ENCODE data around the gene RNU1-4. TPM values are rescaled to one million over a fixed set of nuclear protein-coding genes. Genes with fewer than 3 reads are reported as not detected.

RNU1-4 gene
- polyA plus RNA-seq, 1 donor from 2014 or later, result not detected

DNA sequence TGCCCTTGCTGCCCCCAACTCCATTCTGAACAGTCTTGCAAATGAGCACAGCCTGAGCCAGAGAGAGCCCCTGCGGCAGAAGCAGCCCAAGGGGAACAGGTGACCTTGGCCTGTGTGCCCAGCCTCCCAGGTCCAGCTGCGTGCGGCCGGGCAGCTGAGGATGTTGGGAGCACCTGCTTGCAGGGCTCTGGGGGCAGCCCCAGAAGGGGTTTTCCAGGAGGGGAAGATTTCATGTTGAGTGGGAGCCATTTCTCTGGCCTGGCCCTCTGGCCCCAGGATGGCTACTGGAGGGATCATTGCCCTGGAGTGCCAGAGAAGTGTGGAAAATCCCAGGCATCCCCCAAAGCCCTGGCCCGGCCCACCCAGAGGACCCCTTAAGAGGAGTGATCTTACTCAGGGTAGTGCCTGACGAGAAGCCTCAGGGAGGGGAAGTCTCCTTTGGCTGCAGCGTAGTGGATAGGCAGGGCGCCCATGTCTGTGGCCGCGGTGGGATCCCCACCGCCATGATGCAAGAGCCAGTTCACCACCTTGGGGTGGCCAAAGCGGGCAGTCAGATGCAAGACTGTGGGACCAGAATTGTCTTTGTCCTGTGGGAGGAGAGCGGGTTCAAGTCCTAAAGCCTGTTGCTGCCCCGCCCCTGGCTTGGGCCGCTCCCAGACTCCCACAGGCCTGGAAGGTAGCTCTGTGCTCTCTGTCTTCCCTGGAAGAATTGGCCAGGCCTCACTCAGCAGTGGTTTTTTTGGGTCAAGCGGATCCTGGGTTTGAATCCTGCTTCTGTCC lies 20.6 kb upstream of the RNU1-4 start:
- TF ChIP-seq, protein P1, sequence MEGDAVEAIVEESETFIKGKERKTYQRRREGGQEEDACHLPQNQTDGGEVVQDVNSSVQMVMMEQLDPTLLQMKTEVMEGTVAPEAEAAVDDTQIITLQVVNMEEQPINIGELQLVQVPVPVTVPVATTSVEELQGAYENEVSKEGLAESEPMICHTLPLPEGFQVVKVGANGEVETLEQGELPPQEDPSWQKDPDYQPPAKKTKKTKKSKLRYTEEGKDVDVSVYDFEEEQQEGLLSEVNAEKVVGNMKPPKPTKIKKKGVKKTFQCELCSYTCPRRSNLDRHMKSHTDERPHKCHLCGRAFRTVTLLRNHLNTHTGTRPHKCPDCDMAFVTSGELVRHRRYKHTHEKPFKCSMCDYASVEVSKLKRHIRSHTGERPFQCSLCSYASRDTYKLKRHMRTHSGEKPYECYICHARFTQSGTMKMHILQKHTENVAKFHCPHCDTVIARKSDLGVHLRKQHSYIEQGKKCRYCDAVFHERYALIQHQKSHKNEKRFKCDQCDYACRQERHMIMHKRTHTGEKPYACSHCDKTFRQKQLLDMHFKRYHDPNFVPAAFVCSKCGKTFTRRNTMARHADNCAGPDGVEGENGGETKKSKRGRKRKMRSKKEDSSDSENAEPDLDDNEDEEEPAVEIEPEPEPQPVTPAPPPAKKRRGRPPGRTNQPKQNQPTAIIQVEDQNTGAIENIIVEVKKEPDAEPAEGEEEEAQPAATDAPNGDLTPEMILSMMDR (IDR thresholded peaks at IDR 0.05; ENCODE audit: poor library complexity, severe bottlenecking), result no peak
- no peak for TF ChIP-seq EZH2 (IDR thresholded peaks at IDR 0.05; ENCODE audit: borderline replicate concordance, insufficient read depth, low read length, poor library complexity, severe bottlenecking)
- H3K9ac ChIP-seq (ENCODE audit: low read length), result no peak overlapping the region
- no peaks in the 10 kb centered on the region for H3K9me2 ChIP-seq (ENCODE audit: insufficient read depth, low read length)
- H3F3A ChIP-seq (ENCODE audit: insufficient read depth, low read length, poor library complexity, severe bottlenecking), result no peaks in the 10 kb centered on the region
- H3K4me2 ChIP-seq (ENCODE audit: low read length), result no peak overlapping the region
- no peak overlapping the region for H3K4me3 ChIP-seq (ENCODE audit: low read length)
- no peaks in the 10 kb centered on the region for H3K9me3 ChIP-seq (ENCODE audit: low read length)
- no peaks in the 10 kb centered on the region for H3K27me3 ChIP-seq (ENCODE audit: insufficient read depth, low read depth, low read length)
- no peaks in the 10 kb centered on the region for H4K20me1 ChIP-seq (ENCODE audit: insufficient read depth)
- no peaks in the 10 kb centered on the region for H3K79me2 ChIP-seq (replicated peaks; ENCODE audit: insufficient read depth, low read length)
- no peak overlapping the region for H3K27ac ChIP-seq (ENCODE audit: low read length)
- H2AFZ ChIP-seq (ENCODE audit: low read depth, low read length), result no peak overlapping the region
- no peaks in the 10 kb centered on the region for H3K36me3 ChIP-seq (ENCODE audit: insufficient read depth, low read length)

DNA sequence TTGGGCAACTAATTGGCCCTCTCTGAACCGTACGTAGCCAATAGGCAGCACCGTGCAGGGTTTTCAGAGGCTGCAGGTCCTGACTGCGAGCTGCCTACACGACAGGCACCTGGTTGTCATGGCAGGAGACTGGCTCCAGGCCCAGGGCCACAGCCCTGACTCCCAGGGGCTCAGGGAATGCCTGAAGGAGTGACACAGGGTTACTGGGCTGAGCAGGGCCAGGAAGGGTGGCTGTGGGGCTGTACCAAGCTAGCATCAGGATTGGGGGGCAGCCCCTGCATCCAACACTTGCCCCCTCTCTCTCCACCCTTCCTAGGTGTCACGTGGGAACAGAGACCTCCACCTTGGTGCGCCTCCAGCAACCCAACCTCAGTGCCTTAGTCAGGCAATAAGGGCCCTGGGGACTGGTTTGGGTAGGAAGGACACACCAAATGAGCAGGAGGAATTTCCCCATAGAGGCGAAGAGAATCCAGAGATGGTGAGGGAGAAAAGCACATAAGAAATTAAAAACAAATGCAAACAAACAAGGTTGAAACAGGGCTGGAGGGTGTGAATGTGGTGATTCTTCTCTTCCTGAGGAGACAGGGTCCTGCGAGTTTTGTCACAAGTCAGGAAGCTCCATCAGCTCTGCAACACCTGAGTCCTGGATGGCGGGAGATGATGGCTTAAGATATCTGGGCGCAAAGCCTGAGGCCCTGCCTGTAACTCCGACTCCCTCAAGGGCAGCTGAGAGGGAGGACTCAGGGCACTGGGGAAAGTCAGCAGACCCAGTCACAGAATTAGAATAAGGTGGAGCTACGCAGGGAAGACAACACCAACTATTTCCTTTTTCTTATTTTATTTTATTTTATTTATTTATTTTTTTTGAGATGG lies 19.7 kb upstream of the RNU1-4 start:
- Histone ChIP-seq H3F3A (ENCODE audit: insufficient read depth, low read length, poor library complexity, severe bottlenecking) (no peaks in the 10 kb centered on the region), H4K20me1 (ENCODE audit: insufficient read depth) (no peaks in the 10 kb centered on the region), H2AFZ (ENCODE audit: low read depth, low read length) (no peak overlapping the region), H3K27me3 (ENCODE audit: insufficient read depth, low read depth, low read length) (no peaks in the 10 kb centered on the region), H3K9ac (ENCODE audit: low read length) (no peak overlapping the region), H3K27ac (ENCODE audit: low read length) (no peak overlapping the region), H3K4me2 (ENCODE audit: low read length) (no peak overlapping the region), H3K36me3 (ENCODE audit: insufficient read depth, low read length) (no peaks in the 10 kb centered on the region), H3K9me2 (ENCODE audit: insufficient read depth, low read length) (no peaks in the 10 kb centered on the region), H3K9me3 (ENCODE audit: low read length) (no peaks in the 10 kb centered on the region), H3K4me3 (ENCODE audit: low read length) (no peak overlapping the region), H3K79me2 (replicated peaks; ENCODE audit: insufficient read depth, low read length) (no peaks in the 10 kb centered on the region)
- TF ChIP-seq EZH2 (IDR thresholded peaks at IDR 0.05; ENCODE audit: borderline replicate concordance, insufficient read depth, low read length, poor library complexity, severe bottlenecking) (no peak), EP300 (conservative IDR thresholded peaks at IDR 0.05; ENCODE audit: poor library complexity, severe bottlenecking) (no peak), SMC3 (conservative IDR thresholded peaks at IDR 0.05; ENCODE audit: poor library complexity) (no peak), RAD21 (conservative IDR thresholded peaks at IDR 0.05) (no peak), TAF1 (IDR thresholded peaks at IDR 0.05; ENCODE audit: low read depth) (no peak), MXI1 (conservative IDR thresholded peaks at IDR 0.05; ENCODE audit: poor library complexity, severe bottlenecking) (no peak), POLR2AphosphoS5 (IDR thresholded peaks at IDR 0.05) (no peak)
- TF ChIP-seq, protein P2, sequence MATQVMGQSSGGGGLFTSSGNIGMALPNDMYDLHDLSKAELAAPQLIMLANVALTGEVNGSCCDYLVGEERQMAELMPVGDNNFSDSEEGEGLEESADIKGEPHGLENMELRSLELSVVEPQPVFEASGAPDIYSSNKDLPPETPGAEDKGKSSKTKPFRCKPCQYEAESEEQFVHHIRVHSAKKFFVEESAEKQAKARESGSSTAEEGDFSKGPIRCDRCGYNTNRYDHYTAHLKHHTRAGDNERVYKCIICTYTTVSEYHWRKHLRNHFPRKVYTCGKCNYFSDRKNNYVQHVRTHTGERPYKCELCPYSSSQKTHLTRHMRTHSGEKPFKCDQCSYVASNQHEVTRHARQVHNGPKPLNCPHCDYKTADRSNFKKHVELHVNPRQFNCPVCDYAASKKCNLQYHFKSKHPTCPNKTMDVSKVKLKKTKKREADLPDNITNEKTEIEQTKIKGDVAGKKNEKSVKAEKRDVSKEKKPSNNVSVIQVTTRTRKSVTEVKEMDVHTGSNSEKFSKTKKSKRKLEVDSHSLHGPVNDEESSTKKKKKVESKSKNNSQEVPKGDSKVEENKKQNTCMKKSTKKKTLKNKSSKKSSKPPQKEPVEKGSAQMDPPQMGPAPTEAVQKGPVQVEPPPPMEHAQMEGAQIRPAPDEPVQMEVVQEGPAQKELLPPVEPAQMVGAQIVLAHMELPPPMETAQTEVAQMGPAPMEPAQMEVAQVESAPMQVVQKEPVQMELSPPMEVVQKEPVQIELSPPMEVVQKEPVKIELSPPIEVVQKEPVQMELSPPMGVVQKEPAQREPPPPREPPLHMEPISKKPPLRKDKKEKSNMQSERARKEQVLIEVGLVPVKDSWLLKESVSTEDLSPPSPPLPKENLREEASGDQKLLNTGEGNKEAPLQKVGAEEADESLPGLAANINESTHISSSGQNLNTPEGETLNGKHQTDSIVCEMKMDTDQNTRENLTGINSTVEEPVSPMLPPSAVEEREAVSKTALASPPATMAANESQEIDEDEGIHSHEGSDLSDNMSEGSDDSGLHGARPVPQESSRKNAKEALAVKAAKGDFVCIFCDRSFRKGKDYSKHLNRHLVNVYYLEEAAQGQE (IDR thresholded peaks at IDR 0.05; ENCODE audit: borderline replicate concordance), result no peak
- TF ChIP-seq, protein P1 (IDR thresholded peaks at IDR 0.05; ENCODE audit: poor library complexity, severe bottlenecking), result no peak
